IgD-negative memory B cell (primary cell): Measurements from ENCODE around the gene LRP1. TPM values are rescaled to one million over a fixed set of nuclear protein-coding genes. Genes with fewer than 3 reads are reported as not detected.

Experiments
- H3K27ac Mint-ChIP-seq, 3 donors: one replicate each; pipeline ENCODE4 v1.8.0; 2020 to 2022; ENCODE audit warnings: mild to moderate bottlenecking in 3 of 3, mixed read lengths in 3 of 3, moderate library complexity in 1 of 3
- H3K27me3 Mint-ChIP-seq: one replicate; pipeline ENCODE4 v1.8.0; 2021; ENCODE audit warnings: mixed read lengths
- H3K36me3 Mint-ChIP-seq: one replicate; pipeline ENCODE4 v1.8.0; 2020; ENCODE audit warnings: mild to moderate bottlenecking, mixed read lengths
- H3K4me1 Mint-ChIP-seq, 3 donors: one replicate each; pipeline ENCODE4 v1.8.0; 2020 to 2022; ENCODE audit warnings: mixed read lengths in 3 of 3, mild to moderate bottlenecking in 1 of 3
- H3K4me3 Mint-ChIP-seq, 4 donors: one replicate each; pipeline ENCODE4 v1.8.0; 2020 to 2022; ENCODE audit warnings: mild to moderate bottlenecking in 4 of 4, mixed read lengths in 4 of 4, moderate library complexity in 3 of 4
- H3K9me3 Mint-ChIP-seq, 3 donors: one replicate each; pipeline ENCODE4 v1.8.0; 2020 to 2021; ENCODE audit warnings: mixed read lengths in 3 of 3, mild to moderate bottlenecking in 1 of 3
- polyA plus RNA-seq: library from polyadenylated mRNA; unstranded; fragments of 300-500 nt; fragmentation: Illumina TruSeq; gene quantifications from one replicate; pipeline ENCODE4 v1.2.3, GENCODE V29; 2021

Gene LRP1
- polyA plus RNA-seq, 1 donor from 2014 or later: 0.19 TPM

- peaks cover 6% of the 10 kb centered on the region for H3K36me3 Mint-ChIP-seq
- peak overlapping the region; percentile 29 to 85 (median 62) for H3K4me3 Mint-ChIP-seq
- no peaks in the 10 kb centered on the region for H3K9me3 Mint-ChIP-seq
- peaks cover 31 to 42% (median 38%) of the 10 kb centered on the region in 3 donors for H3K4me1 Mint-ChIP-seq
- H3K27me3 Mint-ChIP-seq: peaks cover 31% of the 10 kb centered on the region
- H3K27ac Mint-ChIP-seq: peak overlapping the region; percentile 4 to 68 (median 47)
Measured at GRCh38 chr12:57227315-57228115, 99.2 kb downstream of the LRP1 start.

GRCh38 chr12:57229046-57229633 lies 100.9 kb downstream of the LRP1 start:
- peak overlapping the region; percentile 93 to 100 (median 94) for H3K27ac Mint-ChIP-seq
- H3K9me3 Mint-ChIP-seq: no peaks in the 10 kb centered on the region
- H3K27me3 Mint-ChIP-seq: peaks cover 18% of the 10 kb centered on the region
- H3K36me3 Mint-ChIP-seq: peaks cover 6% of the 10 kb centered on the region
- H3K4me1 Mint-ChIP-seq: peaks cover 33 to 48% (median 35%) of the 10 kb centered on the region in 3 donors
- peak overlapping the region; percentile 93 to 99 (median 96) for H3K4me3 Mint-ChIP-seq

GRCh38 chr12:57229634-57230380 lies 101.5 kb downstream of the LRP1 start, which contains the start of gene SHMT2:
SHMT2 (plus strand) TSS chr12:57229711; CDS start chr12:57229779, 68 bp downstream.
- peaks cover 14% of the 10 kb centered on the region for H3K27me3 Mint-ChIP-seq
- no peaks in the 10 kb centered on the region for H3K9me3 Mint-ChIP-seq
- H3K36me3 Mint-ChIP-seq: peaks cover 10% of the 10 kb centered on the region
- H3K27ac Mint-ChIP-seq: peak within 1 kb of the TSS; percentile 93 to 100 (median 94)
- H3K4me1 Mint-ChIP-seq: peaks cover 40 to 54% (median 41%) of the 10 kb centered on the region in 3 donors
- peak within 1 kb of the TSS; percentile 93 to 99 (median 96) for H3K4me3 Mint-ChIP-seq

GRCh38 chr12:57230381-57231155 lies 102.3 kb downstream of the LRP1 start:
- peak overlapping the region in 2 of 3 donors; percentile 93 to 94 for H3K27ac Mint-ChIP-seq
- H3K9me3 Mint-ChIP-seq: no peaks in the 10 kb centered on the region
- peak overlapping the region; percentile 93 to 99 (median 96) for H3K4me3 Mint-ChIP-seq
- peaks cover 8% of the 10 kb centered on the region for H3K36me3 Mint-ChIP-seq
- H3K27me3 Mint-ChIP-seq: peaks cover 9% of the 10 kb centered on the region
- H3K4me1 Mint-ChIP-seq: peaks cover 36 to 54% (median 41%) of the 10 kb centered on the region in 3 donors

GRCh38 chr12:57231276-57232021 lies 103.2 kb downstream of the LRP1 start:
- H3K27me3 Mint-ChIP-seq: peaks cover 8% of the 10 kb centered on the region
- H3K4me1 Mint-ChIP-seq: peaks cover 35 to 54% (median 43%) of the 10 kb centered on the region in 3 donors
- peak overlapping the region in 1 of 3 donors; percentile 93 for H3K27ac Mint-ChIP-seq
- H3K36me3 Mint-ChIP-seq: peaks cover 8% of the 10 kb centered on the region
- H3K9me3 Mint-ChIP-seq: no peaks in the 10 kb centered on the region
- H3K4me3 Mint-ChIP-seq: peak overlapping the region; percentile 25 to 99 (median 96)

GRCh38 chr12:57232156-57232756 lies 104.0 kb downstream of the LRP1 start:
- H3K27me3 Mint-ChIP-seq: peaks cover 12% of the 10 kb centered on the region
- peaks cover 8% of the 10 kb centered on the region for H3K36me3 Mint-ChIP-seq
- H3K4me1 Mint-ChIP-seq: peaks cover 37 to 51% (median 41%) of the 10 kb centered on the region in 3 donors
- H3K9me3 Mint-ChIP-seq: no peaks in the 10 kb centered on the region
- peak overlapping the region in 1 of 3 donors; percentile 93 for H3K27ac Mint-ChIP-seq
- peak overlapping the region in 1 of 4 donors; percentile 94 for H3K4me3 Mint-ChIP-seq

- Mint-ChIP-seq H3K4me3 (peak overlapping the region in 3 of 4 donors; percentile 84 to 94 (median 87)), H3K9me3 (no peaks in the 10 kb centered on the region), H3K27me3 (peaks cover 20% of the 10 kb centered on the region), H3K4me1 (peaks cover 36 to 53% (median 42%) of the 10 kb centered on the region in 3 donors), H3K36me3 (peaks cover 8% of the 10 kb centered on the region), H3K27ac (peak overlapping the region; percentile 90 to 96 (median 95))
Measured at GRCh38 chr12:57233357-57234232, 105.3 kb downstream of the LRP1 start.

GRCh38 chr12:57234233-57234570 lies 105.9 kb downstream of the LRP1 start:
- H3K4me3 Mint-ChIP-seq: peak overlapping the region; percentile 73 to 94 (median 86)
- peaks cover 8% of the 10 kb centered on the region for H3K36me3 Mint-ChIP-seq
- peaks cover 24% of the 10 kb centered on the region for H3K27me3 Mint-ChIP-seq
- peaks cover 34 to 52% (median 42%) of the 10 kb centered on the region in 3 donors for H3K4me1 Mint-ChIP-seq
- H3K9me3 Mint-ChIP-seq: no peaks in the 10 kb centered on the region
- H3K27ac Mint-ChIP-seq: peak overlapping the region; percentile 90 to 96 (median 95)

GRCh38 chr12:57234571-57235016 lies 106.3 kb downstream of the LRP1 start:
- Mint-ChIP-seq H3K36me3 (peaks cover 8% of the 10 kb centered on the region), H3K27ac (peak overlapping the region; percentile 90 to 96 (median 95)), H3K4me3 (peak overlapping the region; percentile 73 to 94 (median 86)), H3K9me3 (no peaks in the 10 kb centered on the region), H3K4me1 (peaks cover 33 to 49% (median 42%) of the 10 kb centered on the region in 3 donors), H3K27me3 (peaks cover 27% of the 10 kb centered on the region)

- Mint-ChIP-seq H3K36me3 (peaks cover 8% of the 10 kb centered on the region), H3K27ac (peak overlapping the region; percentile 90 to 96 (median 95)), H3K27me3 (peaks cover 27% of the 10 kb centered on the region), H3K9me3 (no peaks in the 10 kb centered on the region), H3K4me3 (peak overlapping the region; percentile 60 to 94 (median 86)), H3K4me1 (peaks cover 32 to 50% (median 44%) of the 10 kb centered on the region in 3 donors)
Measured at GRCh38 chr12:57235017-57235727, 106.9 kb downstream of the LRP1 start.

GRCh38 chr12:57235728-57236131 lies 107.4 kb downstream of the LRP1 start:
- peak overlapping the region; percentile 59 to 94 (median 84) for H3K4me3 Mint-ChIP-seq
- H3K27ac Mint-ChIP-seq: peak overlapping the region; percentile 90 to 96 (median 95)
- H3K36me3 Mint-ChIP-seq: peaks cover 6% of the 10 kb centered on the region
- H3K27me3 Mint-ChIP-seq: peaks cover 31% of the 10 kb centered on the region
- no peaks in the 10 kb centered on the region for H3K9me3 Mint-ChIP-seq
- H3K4me1 Mint-ChIP-seq: peaks cover 32 to 50% (median 43%) of the 10 kb centered on the region in 3 donors
